Measurements from ENCODE around the gene GOLGA3. TPM values are rescaled to one million over a fixed set of nuclear protein-coding genes. Genes with fewer than 3 reads are reported as not detected.
"Not testable (repeated sequence)": the region's sequence is repeated elsewhere in the genome, so short reads cannot be mapped to it uniquely, and the experiment has no call there.

The GOLGA3 gene
- total RNA-seq, 1 donor from 2014 or later = 33.4 TPM

DNA sequence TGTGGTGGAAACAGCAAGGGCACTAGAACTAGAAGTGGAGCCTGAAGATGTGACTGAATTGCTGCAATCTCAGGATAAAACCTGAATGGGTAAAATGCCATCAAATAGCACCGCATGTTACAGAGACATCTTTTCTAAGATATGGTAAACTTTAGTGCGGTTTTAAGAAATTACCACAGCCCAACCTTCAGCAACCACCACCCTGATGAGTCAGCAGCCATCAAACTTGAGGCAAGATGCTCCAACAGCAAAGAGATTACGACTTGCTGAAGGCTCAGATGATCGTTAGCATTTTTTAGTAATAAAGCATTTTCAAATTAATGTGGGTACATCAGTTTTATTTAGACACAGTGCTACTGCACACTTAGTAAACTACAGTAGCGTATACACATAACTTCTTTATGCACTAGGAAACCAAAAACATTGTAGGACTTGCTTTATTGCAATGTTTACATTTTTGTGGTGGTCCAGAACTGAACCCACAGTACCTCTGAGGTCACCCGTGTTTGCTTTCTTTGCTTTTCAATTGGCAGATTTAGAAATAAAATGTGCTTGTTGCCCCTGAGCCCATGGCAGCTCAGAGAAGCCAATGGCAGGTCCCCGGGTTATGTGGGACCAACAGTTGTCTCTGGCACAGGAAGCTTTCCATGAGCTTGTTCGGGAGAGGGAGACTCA is 15.9 kb downstream of the GOLGA3 start:
- Mint-ChIP-seq H3K4me3 (no peak overlapping the region), H3K36me3 (ENCODE audit: low read depth) (peaks cover 26% of the 10 kb centered on the region), H3K9me3 (no peaks in the 10 kb centered on the region), H3K4me1 (no peaks in the 10 kb centered on the region), H3K27me3 (ENCODE audit: low read depth) (no peaks in the 10 kb centered on the region), H3K27ac (ENCODE audit: unreplicated experiment) (no peak overlapping the region)
- TF ChIP-seq, protein P1, sequence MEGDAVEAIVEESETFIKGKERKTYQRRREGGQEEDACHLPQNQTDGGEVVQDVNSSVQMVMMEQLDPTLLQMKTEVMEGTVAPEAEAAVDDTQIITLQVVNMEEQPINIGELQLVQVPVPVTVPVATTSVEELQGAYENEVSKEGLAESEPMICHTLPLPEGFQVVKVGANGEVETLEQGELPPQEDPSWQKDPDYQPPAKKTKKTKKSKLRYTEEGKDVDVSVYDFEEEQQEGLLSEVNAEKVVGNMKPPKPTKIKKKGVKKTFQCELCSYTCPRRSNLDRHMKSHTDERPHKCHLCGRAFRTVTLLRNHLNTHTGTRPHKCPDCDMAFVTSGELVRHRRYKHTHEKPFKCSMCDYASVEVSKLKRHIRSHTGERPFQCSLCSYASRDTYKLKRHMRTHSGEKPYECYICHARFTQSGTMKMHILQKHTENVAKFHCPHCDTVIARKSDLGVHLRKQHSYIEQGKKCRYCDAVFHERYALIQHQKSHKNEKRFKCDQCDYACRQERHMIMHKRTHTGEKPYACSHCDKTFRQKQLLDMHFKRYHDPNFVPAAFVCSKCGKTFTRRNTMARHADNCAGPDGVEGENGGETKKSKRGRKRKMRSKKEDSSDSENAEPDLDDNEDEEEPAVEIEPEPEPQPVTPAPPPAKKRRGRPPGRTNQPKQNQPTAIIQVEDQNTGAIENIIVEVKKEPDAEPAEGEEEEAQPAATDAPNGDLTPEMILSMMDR (conservative IDR thresholded peaks at IDR 0.05) = no peak
- DNase-seq (ENCODE audit: low read depth, low spot score) = no peak

DNA sequence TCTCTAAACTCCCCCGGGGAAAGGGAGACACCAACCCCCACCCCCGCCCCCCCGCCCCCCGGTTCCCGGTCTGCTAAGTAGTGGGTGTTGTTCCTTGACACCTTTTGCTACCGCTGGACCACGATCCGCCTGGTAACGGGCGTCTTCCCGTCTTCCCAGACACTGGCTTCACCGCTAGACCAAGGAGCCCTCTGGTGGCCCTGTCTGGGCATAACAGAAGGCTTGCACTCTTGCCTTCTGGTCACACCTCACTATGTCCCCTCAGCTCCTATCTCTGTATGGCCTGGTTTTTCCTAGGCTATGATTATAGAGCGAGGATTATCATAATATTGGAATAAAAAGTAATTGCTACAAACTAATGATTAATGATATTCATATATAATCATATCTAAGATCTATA is 19.3 kb downstream of the GOLGA3 start:
- H3K9me3 Mint-ChIP-seq; H3K4me1 Mint-ChIP-seq; H3K27ac Mint-ChIP-seq (ENCODE audit: unreplicated experiment); H3K27me3 Mint-ChIP-seq (ENCODE audit: low read depth); H3K4me3 Mint-ChIP-seq: not testable (repeated sequence)
- TF ChIP-seq, protein P1 (conservative IDR thresholded peaks at IDR 0.05) = peak; percentile 48
- peaks cover 25% of the 10 kb centered on the region for H3K36me3 Mint-ChIP-seq (ENCODE audit: low read depth)
- DNase-seq (ENCODE audit: low read depth, low spot score) = peak; percentile 36

DNA sequence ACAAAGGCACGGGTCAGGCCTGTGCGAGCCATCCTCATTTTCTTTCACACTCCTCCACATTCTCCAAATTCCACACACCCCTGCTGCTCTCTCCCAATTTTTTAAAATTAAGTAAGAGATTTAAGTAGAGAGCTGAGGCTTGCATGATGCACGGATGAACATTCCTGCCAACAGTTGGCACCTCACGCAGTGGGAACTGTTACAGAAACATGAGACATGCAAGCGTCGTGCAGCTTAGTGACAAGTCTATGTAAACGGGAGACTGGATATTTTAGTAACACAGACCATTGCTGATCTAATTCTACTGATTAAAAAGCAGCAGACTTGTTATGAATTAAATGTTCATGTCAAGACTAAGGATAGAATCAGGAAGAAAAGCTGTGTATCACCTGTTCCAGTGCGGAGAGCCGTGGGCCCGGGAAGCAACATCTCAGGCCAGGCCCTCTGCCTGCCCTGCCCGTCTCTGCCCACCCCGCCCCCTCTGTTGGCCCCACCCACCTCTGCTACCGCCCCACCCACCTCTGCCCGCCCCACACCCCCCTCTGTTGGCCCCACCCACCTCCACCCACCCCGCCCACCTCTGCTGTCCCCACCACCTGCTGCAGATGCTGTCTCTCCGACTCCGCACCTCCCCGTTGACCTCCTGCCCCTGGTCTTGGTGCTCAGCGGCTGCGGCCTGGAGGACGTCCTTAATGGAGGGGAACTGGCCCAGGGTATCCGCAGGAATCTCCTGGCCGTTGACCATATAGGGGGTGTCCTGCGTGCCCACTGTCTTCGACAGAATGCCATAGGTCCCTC is 21.2 kb downstream of the GOLGA3 start:
- Mint-ChIP-seq H3K27ac (ENCODE audit: unreplicated experiment) (no peak overlapping the region), H3K36me3 (ENCODE audit: low read depth) (peaks cover 25% of the 10 kb centered on the region), H3K9me3 (no peaks in the 10 kb centered on the region), H3K27me3 (ENCODE audit: low read depth) (no peaks in the 10 kb centered on the region), H3K4me1 (no peaks in the 10 kb centered on the region), H3K4me3 (no peak overlapping the region)
- DNase-seq (ENCODE audit: low read depth, low spot score) = no peak
- TF ChIP-seq, protein P1 (conservative IDR thresholded peaks at IDR 0.05) = no peak

DNA sequence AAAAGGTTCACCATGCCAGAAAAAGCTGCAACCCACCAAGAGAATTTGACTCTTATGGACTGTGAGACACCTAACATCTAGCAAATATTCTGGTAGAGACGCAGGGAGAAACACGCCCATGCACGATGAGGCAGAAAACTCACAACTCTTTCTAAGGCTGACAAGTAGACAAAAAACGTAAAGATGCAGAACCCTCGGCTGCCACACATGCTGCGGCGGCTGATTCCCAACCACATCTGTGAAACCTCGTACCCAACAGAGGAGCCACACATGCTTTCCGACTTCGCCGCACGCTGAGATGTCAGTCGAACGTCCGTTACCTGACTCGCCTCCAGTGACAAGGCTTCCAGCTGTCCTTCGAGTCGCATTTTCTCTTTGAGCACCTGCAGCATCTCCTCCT is 21.8 kb downstream of the GOLGA3 start:
- Mint-ChIP-seq H3K27ac (ENCODE audit: unreplicated experiment) (no peak overlapping the region), H3K27me3 (ENCODE audit: low read depth) (no peaks in the 10 kb centered on the region), H3K4me3 (no peak overlapping the region), H3K36me3 (ENCODE audit: low read depth) (peaks cover 20% of the 10 kb centered on the region), H3K9me3 (no peaks in the 10 kb centered on the region), H3K4me1 (no peaks in the 10 kb centered on the region)
- TF ChIP-seq, protein P1 (conservative IDR thresholded peaks at IDR 0.05) = no peak
- DNase-seq (ENCODE audit: low read depth, low spot score) = no peak

DNA sequence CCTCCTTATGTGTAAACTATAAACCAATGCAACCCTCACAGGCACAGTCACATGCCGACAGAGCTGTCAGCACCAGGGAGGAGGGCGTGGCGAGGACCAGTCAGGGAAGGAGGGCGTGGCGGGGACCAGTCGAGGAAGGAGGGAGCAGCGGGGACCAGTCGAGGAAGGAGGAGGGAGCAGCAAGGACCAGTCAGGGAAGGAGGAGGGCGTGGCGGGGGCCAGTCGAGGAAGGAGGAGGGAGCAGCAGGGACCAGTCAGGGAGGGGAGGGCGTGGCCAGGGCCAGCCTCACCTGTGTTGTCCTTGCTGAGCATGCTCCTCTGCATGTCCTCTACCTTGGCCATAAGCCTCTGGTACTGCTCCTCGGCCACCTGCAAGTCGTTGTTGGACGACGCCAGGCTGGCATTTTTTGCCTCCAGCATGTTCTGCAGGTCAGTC is 24.2 kb downstream of the GOLGA3 start:
- peaks cover 12% of the 10 kb centered on the region for H3K36me3 Mint-ChIP-seq (ENCODE audit: low read depth)

More for the DNA sequence above, 24.2 kb downstream of the GOLGA3 start:
- Mint-ChIP-seq H3K27me3 (ENCODE audit: low read depth) (no peaks in the 10 kb centered on the region), H3K4me3 (no peak overlapping the region), H3K4me1 (no peaks in the 10 kb centered on the region), H3K27ac (ENCODE audit: unreplicated experiment) (no peak overlapping the region), H3K9me3 (no peaks in the 10 kb centered on the region)
- no peak for DNase-seq (ENCODE audit: low read depth, low spot score)
- TF ChIP-seq, protein P1 (conservative IDR thresholded peaks at IDR 0.05) = no peak

Measured in neural crest cell (in vitro differentiated cells).